GM12872 (cell line): ENCODE results near the gene HMG20B.

Source experiments
- TF ChIP-seq, protein P1 (sequence below): IDR thresholded peaks from 3 replicates; pipeline ENCODE4 v1.5.1; 2011; ENCODE audit warnings: low read depth, mild to moderate bottlenecking, low read length, moderate library complexity; ENCODE audit not compliant: insufficient read depth

The HMG20B gene

DNA sequence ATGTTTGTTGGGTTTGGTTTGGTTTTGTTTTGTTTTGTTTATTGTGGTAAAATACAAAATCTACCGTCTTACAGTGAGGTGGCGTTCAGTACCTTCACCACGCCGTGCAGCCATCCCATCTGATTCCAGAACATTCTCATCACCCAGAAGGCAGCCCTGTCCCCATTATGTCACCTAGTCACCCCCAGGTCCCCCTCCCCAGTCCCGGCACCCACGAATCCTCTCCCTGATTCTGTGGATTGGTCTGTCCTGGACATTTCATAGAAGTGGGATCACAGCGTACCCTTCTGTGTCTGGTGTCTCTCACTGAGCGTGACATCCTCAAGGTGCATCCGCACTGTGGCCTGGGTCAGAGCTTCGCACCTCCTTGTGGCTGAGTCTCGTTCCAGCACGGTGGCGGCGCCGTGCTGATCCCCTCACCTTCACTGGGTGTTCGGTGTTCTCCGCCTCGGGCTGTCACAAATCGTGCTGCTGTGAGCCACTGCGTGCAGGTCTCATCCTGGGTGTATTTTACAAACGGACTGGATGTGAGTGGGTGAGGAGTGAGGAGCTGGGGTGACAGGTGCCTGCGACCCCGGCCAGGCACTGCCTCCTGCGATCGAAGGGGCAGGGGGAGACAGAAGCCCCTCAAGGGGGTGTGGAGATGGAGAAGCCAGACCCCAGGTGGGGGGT, 34.4 kb upstream of the HMG20B start:
- TF ChIP-seq, protein P1, sequence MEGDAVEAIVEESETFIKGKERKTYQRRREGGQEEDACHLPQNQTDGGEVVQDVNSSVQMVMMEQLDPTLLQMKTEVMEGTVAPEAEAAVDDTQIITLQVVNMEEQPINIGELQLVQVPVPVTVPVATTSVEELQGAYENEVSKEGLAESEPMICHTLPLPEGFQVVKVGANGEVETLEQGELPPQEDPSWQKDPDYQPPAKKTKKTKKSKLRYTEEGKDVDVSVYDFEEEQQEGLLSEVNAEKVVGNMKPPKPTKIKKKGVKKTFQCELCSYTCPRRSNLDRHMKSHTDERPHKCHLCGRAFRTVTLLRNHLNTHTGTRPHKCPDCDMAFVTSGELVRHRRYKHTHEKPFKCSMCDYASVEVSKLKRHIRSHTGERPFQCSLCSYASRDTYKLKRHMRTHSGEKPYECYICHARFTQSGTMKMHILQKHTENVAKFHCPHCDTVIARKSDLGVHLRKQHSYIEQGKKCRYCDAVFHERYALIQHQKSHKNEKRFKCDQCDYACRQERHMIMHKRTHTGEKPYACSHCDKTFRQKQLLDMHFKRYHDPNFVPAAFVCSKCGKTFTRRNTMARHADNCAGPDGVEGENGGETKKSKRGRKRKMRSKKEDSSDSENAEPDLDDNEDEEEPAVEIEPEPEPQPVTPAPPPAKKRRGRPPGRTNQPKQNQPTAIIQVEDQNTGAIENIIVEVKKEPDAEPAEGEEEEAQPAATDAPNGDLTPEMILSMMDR: no peak

DNA sequence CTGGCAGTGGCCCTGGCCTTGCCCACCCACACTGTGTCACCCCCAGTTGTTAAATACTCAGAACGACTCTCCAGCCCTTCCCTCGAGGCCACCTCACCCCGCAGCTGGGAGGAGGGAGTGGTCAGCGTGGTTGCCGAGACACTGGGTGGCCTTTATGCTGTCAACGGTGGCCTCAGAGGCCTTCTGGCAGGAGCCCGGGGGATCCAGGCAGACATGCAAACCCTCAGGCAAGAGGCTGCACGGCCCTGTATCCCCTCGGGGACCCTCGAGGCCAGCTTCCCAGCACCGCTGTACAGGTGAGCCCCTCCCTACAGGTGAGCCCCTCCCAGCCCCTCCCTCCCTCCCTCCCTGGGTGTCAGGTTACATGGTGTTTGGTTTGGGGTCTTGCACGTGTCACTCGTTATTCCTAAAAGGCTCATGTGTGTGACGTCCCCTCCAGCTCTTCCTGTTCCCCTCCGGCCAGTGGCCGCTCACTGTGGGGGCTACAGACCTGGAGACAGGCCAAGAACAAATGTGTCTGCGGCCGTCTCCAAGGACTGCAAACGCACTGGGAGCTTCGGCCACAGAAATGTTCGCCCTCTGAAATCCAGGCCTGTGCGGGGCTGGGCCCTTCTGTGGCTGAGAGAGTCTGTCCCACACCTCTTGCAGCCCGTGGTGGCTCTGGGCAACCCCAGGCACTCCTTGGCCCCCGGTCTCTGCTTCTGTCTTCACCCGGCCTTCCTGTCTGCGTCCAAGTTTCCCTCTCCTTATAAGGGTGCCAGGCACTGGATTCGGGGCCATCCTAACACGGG, 33.6 kb upstream of the HMG20B start, which contains the start of gene TEKTIP1:
TEKTIP1 (plus strand) TSS at position 210 of the 791 bp plus-strand sequence; CDS start at position 214, 4 bp downstream.
- TF ChIP-seq, protein P1: no peak

DNA sequence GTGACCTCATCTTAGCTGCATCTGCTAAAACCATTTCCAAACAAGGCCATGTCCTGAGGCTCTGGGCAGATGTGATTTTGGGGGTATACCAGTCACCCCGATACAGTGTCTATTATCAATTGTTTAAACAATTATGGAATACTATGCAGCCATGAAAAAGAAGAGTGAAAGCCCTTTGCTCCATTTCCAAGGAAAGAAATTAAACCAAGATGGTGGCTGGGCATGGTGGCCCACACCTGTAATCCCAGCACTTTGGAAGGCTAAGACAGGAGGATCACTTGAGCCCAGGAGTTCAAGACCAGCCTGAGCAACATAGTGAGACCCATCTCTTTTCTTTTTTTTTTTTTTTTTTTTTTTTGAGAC, 33.0 kb upstream of the HMG20B start:
- TF ChIP-seq, protein P1: no peak

DNA sequence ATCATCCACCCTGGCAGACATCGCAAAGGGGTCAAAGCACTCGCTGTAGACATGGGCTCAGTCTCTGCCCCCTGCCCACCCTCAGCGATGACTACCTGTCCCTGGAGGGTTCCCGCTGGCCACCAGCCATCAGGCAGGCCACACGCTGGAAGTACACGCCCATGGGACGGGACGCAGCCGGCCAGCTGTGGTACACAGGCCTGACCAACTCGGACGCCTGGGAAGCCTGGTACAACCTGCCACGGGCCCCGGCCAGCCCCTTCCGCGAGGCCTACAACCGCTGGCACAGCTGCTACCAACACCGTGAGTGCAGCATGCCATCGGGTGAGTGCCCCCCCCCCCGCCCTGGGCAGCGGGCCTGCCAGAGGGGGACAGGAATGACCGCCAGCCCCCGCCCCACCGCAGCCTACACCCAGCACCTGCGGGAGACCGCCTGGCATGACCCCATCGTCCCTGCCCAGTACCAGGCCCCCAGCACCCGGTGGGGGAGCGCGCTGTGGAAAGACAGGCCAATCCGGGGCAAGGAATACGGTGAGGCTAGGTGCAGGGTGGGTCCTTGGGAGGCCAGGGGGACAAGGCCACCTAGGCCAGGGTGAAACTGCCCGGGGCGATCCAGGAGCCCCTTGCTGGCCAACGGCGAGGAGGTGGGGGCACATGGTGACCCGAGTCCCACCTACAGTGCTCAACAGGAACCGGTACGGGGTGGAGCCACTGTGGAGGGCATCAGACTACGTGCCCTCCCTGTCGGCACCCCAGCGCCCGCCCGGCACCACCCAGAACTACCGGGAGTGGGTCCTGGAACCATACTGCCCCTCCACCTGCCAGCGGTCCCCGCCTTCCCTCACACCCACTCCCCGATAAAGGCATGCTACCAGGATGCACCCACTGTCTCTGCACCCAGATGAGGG, 29.3 kb upstream of the HMG20B start:
- TF ChIP-seq, protein P1: no peak

DNA sequence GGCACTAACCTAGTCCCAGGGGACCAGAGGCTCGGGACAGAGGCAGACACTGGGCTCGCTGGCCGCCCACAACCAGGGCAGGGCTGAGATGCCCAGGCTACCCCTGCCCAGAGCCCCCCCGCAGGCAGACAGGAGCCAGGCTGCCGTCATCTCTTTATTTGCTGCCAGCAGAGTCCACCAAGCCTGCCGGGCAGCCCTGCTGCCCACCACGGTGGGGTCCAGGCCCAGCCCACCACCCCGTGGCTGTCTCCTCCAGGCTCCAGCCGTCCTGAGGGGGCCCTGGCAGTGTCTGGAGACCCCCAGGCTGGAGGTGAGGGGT, 28.7 kb upstream of the HMG20B start:
- TF ChIP-seq, protein P1: no peak

DNA sequence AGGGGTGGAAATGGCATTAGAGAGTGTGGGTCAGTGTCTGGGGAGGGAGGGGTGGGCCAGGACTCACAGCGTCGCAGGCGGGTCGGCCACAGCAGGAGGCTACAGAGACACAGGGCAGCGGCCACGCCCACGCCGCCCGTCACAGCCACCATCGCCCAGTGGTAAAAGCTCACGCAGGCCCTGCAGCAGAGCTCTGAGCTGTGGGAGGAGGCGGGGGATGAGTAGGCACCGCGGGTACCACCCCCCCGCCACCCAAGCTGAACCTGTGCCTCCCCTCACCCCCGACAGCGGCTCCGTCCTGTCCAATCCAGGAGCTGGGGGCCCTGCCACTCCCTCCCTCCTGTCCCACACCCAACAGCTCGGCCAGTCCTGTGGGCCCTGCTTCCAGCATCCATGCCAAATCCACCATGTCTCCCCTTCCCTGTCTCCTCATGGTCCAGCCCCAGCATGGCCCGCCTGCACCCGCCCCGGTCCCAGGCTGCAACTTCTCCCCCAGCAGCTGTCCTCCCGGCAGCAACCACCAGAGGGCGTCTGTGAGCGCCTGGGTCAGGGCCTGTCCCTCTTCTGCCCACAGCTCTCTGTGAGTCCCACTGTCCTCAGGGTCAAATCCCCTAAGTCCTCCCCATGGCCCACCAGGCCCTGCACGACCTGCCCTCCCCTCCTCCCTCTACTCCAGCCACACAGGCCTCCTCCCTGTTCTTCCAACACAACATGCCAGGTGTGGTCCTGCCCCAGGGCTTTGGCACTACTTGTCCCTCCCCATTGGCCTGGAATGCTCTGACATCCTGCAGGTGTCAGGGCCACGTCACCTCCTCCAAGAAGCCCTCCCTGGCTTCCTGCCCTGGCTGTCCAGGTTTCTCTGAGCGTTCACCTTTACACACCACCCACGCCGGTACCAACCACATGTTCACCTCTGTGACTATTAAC, 27.7 kb upstream of the HMG20B start:
- TF ChIP-seq, protein P1: peak; percentile 97
